DND-41 (cell line): ENCODE results near the gene GPR183.

Experiments used
- ATAC-seq: fragments of 200-7000 bp; cut with Tn5 transposase; 3 replicates; pipeline ENCODE4 v1.9.1; 2021; ENCODE audit warnings: low read depth; ENCODE audit not compliant: insufficient read depth
- DNase-seq: peaks from one replicate; pipeline ENCODE4 v3.0.0-alpha.2; 2020
- H2AFZ ChIP-seq: 2 replicates; pipeline ENCODE4 v1.6.0; 2012; ENCODE audit warnings: low read depth, low read length
- H3K27ac ChIP-seq: 2 replicates; pipeline ENCODE4 v1.5.1; 2012; ENCODE audit warnings: low read length, inconsistent platforms
- H3K27me3 ChIP-seq: fragments of 200-600 bp; sonication (generic); 2 replicates; pipeline ENCODE4 v1.6.0; 2012; ENCODE audit warnings: low read length, mild to moderate bottlenecking, inconsistent platforms; ENCODE audit not compliant: insufficient read depth, poor library complexity
- H3K36me3 ChIP-seq: 2 replicates; pipeline ENCODE4 v1.5.1; 2012; ENCODE audit warnings: low read length, inconsistent platforms; ENCODE audit not compliant: insufficient read depth
- H3K4me1 ChIP-seq: 2 replicates; pipeline ENCODE4 v1.5.1; 2012; ENCODE audit warnings: mild to moderate bottlenecking, low read length; ENCODE audit not compliant: insufficient read depth
- H3K4me2 ChIP-seq: 2 replicates; pipeline ENCODE4 v1.6.0; 2012; ENCODE audit warnings: mild to moderate bottlenecking, moderate library complexity, low read length, inconsistent platforms; ENCODE audit not compliant: insufficient read depth
- H3K4me3 ChIP-seq, 2 experiments: fragments of 200-600 bp in 1 of 2; shearing (Covaris generic) in 1 of 2; 2 replicates each; pipeline ENCODE4 v1.5.1; 2012 to 2016; ENCODE audit warnings: inconsistent platforms in 2 of 2, low read length in 2 of 2, mild to moderate bottlenecking in 2 of 2, low read depth in 1 of 2, moderate library complexity in 1 of 2
- H3K79me2 ChIP-seq: 2 replicates; pipeline ENCODE4 v1.6.0; 2012; ENCODE audit warnings: low read length, inconsistent platforms; ENCODE audit not compliant: insufficient read depth
- H3K9ac ChIP-seq: 2 replicates; pipeline ENCODE4 v1.6.0; 2012; ENCODE audit warnings: low read depth, mild to moderate bottlenecking, inconsistent platforms, low read length, moderate library complexity
- H3K9me3 ChIP-seq: 2 replicates; pipeline ENCODE4 v1.5.1; 2012; ENCODE audit warnings: low read length, moderate library complexity, mild to moderate bottlenecking, inconsistent platforms; ENCODE audit not compliant: insufficient read depth, severe bottlenecking
- H4K20me1 ChIP-seq: 2 replicates; pipeline ENCODE4 v1.6.0; 2012; ENCODE audit warnings: low read length; ENCODE audit not compliant: insufficient read depth
- EZH2 ChIP-seq: IDR thresholded peaks from 3 replicates; pipeline ENCODE4 v1.6.1; 2012; ENCODE audit warnings: borderline replicate concordance, low read depth, mild to moderate bottlenecking, moderate library complexity, low read length, inconsistent platforms; ENCODE audit not compliant: severe bottlenecking
- TF ChIP-seq, protein P1 (sequence below): IDR thresholded peaks from 2 replicates; pipeline ENCODE4 v1.5.1; 2012; ENCODE audit warnings: borderline replicate concordance, low read length, moderate library complexity, mild to moderate bottlenecking; ENCODE audit not compliant: poor library complexity, severe bottlenecking; ENCODE audit errors: extremely low read depth

GPR183 gene

DNA sequence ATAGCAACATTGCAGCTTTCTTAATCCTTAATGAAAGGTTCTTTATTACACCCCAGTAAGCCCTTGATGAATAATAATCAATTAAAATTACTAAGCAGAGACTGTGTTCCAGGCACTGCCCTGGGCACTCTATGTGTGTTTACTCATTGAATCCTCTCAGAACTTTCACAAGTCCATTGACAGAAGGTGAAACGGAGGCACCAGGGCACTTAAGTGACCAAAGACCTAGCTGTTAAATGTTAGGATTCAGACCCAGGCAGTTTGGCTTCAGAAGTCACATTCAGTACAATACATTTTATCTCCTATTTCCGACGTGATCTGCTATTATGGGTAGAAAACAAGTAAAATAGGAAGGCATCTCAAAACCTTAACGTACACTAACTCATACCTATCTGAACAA is 2.7 kb downstream of the GPR183 start:
- DNase-seq: no peak
- TF ChIP-seq EZH2: no peak
- TF ChIP-seq, protein P1, sequence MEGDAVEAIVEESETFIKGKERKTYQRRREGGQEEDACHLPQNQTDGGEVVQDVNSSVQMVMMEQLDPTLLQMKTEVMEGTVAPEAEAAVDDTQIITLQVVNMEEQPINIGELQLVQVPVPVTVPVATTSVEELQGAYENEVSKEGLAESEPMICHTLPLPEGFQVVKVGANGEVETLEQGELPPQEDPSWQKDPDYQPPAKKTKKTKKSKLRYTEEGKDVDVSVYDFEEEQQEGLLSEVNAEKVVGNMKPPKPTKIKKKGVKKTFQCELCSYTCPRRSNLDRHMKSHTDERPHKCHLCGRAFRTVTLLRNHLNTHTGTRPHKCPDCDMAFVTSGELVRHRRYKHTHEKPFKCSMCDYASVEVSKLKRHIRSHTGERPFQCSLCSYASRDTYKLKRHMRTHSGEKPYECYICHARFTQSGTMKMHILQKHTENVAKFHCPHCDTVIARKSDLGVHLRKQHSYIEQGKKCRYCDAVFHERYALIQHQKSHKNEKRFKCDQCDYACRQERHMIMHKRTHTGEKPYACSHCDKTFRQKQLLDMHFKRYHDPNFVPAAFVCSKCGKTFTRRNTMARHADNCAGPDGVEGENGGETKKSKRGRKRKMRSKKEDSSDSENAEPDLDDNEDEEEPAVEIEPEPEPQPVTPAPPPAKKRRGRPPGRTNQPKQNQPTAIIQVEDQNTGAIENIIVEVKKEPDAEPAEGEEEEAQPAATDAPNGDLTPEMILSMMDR: no peak
- peaks cover 11% of the 10 kb centered on the region for H3K79me2 ChIP-seq
- no peak overlapping the region for H3K4me2 ChIP-seq
- H3K9me3 ChIP-seq: no peaks in the 10 kb centered on the region
- no peak overlapping the region for H3K9ac ChIP-seq
- no peak overlapping the region for H2AFZ ChIP-seq
- no peaks in the 10 kb centered on the region for H3K4me1 ChIP-seq
- no peak overlapping the region for H3K4me3 ChIP-seq
- H3K27ac ChIP-seq: no peak overlapping the region
- no peak for ATAC-seq
- H3K27me3 ChIP-seq: no peaks in the 10 kb centered on the region
- peaks cover 11% of the 10 kb centered on the region; the same call in 1 of the 2 replicates for H4K20me1 ChIP-seq
- peaks cover 33% of the 10 kb centered on the region for H3K36me3 ChIP-seq

DNA sequence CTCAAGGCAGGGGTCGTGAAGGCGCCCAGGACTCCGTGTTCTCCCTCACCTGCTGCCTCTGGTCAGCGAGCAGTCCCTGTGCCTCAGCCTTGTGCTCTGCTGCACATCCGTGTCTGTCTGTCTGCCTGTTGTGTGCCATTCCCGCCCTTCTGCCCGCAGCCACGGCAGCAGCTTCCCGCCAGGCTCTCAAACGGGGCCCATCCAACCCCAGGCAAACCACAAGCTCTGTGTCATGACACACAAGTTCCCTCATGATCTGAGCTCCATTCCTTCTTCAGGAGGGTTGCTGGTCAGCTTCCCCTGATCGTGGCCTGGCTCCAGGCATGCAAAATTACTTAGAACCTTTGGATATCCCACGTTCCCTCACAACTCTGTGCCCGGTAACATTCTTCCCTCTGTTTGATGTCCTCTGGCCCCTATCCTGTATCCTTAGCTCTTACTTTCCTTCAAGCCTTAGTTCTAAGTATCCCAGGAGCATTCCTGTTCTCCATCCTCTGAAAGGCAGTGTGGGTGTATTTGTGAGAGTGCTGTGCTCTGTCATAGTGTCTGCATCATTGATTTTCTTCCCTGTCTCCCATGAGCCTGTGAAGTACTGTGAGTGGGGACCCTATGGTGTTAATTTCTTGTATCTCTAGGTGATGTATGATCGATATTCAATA is 3.2 kb downstream of the GPR183 start:
- no peak overlapping the region for H3K9ac ChIP-seq

DNA sequence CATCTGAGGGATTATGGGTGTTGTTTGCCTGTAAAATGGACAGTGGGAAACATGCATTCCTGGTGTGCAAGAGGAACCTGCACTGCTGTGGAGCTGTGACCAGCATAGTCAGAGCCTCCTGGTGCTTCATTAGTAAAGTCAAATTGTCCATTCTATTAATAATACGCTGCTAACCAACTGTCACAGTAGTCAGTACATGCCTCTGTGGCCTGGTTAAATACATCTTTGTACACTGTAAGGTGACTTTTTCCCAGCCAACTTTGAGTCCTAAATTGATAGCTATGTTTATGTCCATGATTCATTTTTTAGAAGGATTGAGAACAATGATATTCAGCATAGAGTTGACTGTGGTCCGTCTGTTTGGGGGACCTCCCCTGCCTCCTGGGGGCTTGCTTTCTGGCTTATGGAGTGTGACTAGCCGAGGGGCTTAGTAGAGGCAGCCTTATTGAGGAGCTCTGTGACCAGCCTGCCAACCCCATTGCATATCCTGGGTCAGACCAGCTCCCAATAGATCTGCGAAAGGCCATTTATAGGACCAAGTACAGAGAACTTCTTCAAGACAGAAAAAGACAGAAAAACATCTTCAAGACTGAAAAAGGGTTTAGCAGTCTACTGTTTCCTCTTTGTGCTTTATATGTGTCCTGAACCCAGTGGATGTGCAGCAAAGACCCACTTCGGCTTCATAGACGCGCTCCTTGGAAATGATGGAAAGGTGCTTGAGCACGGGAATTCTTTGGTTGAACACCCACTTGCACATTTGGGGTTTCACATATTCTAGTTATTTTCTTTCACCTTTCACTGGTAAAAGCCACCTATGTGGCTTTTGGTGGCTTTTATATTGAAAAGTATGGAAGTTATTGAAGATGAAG is 4.3 kb downstream of the GPR183 start:
- Histone ChIP-seq H3K79me2 (peaks cover 9% of the 10 kb centered on the region), H4K20me1 (peaks cover 11% of the 10 kb centered on the region; the same call in 1 of the 2 replicates)

More for the DNA sequence above, 3.2 kb downstream of the GPR183 start:
- peaks cover 33% of the 10 kb centered on the region for H3K36me3 ChIP-seq
- H3K27ac ChIP-seq: no peak overlapping the region
- peaks cover 11% of the 10 kb centered on the region for H3K79me2 ChIP-seq
- no peak overlapping the region for H3K4me2 ChIP-seq
- H3K9me3 ChIP-seq: no peaks in the 10 kb centered on the region
- TF ChIP-seq, protein P1: no peak
- no peak for TF ChIP-seq EZH2
- no peak overlapping the region for H2AFZ ChIP-seq
- DNase-seq (no peak), ATAC-seq (no peak)
- peaks cover 11% of the 10 kb centered on the region; the same call in 1 of the 2 replicates for H4K20me1 ChIP-seq
- no peaks in the 10 kb centered on the region for H3K4me1 ChIP-seq
- no peaks in the 10 kb centered on the region for H3K27me3 ChIP-seq
- H3K4me3 ChIP-seq: no peak overlapping the region

More for the DNA sequence above, 4.3 kb downstream of the GPR183 start:
- peaks cover 27% of the 10 kb centered on the region for H3K36me3 ChIP-seq
- H3K9me3 ChIP-seq: no peaks in the 10 kb centered on the region
- no peaks in the 10 kb centered on the region for H3K4me1 ChIP-seq
- H3K4me3 ChIP-seq: no peak overlapping the region
- DNase-seq: no peak
- no peak for ATAC-seq
- H2AFZ ChIP-seq: no peak overlapping the region
- no peak overlapping the region for H3K9ac ChIP-seq
- no peaks in the 10 kb centered on the region for H3K27me3 ChIP-seq
- H3K27ac ChIP-seq: no peak overlapping the region
- no peak overlapping the region for H3K4me2 ChIP-seq
- TF ChIP-seq, protein P1: no peak
- TF ChIP-seq EZH2: no peak
